Fibroblast of pulmonary artery (primary cell): Measurements from ENCODE around the gene ATP8B4.

Source experiments
- DNase-seq: peaks from one replicate; pipeline ENCODE4 v3.0.0-alpha.2; 2010; ENCODE audit warnings: low read depth
- H3K4me3 ChIP-seq: replicated peaks from 2 replicates; pipeline ENCODE4 v1.5.1; 2011; ENCODE audit warnings: low read depth, mild to moderate bottlenecking, control low read depth, low read length, moderate library complexity
- CTCF ChIP-seq: IDR thresholded peaks from 2 replicates; pipeline ENCODE4 v1.5.1; 2011; ENCODE audit warnings: mild to moderate bottlenecking, control low read depth, low read length, inconsistent platforms; ENCODE audit errors: missing control alignments

Gene ATP8B4

GRCh38 chr15:50077176-50077575 lies 41.9 kb downstream of the ATP8B4 start:
- no peak overlapping the region for H3K4me3 ChIP-seq
- no peak for TF ChIP-seq CTCF
- no peak for DNase-seq

- no peak overlapping the region for H3K4me3 ChIP-seq
- DNase-seq, result no peak
- TF ChIP-seq CTCF, result no peak
Measured at GRCh38 chr15:50075319-50075718, 43.7 kb downstream of the ATP8B4 start.

GRCh38 chr15:50071551-50072258 lies 47.3 kb downstream of the ATP8B4 start:
- no peak overlapping the region for H3K4me3 ChIP-seq
- TF ChIP-seq CTCF, result no peak
- DNase-seq, result no peak

GRCh38 chr15:50068016-50068415 lies 51.0 kb downstream of the ATP8B4 start:
- no peak for TF ChIP-seq CTCF
- H3K4me3 ChIP-seq, result no peak overlapping the region
- DNase-seq, result no peak

- no peak for DNase-seq
- no peak for TF ChIP-seq CTCF
- no peak overlapping the region for H3K4me3 ChIP-seq
Measured at GRCh38 chr15:50067254-50067653, 51.8 kb downstream of the ATP8B4 start.

GRCh38 chr15:50066666-50067065 lies 52.4 kb downstream of the ATP8B4 start:
- no peak overlapping the region for H3K4me3 ChIP-seq
- DNase-seq, result no peak
- no peak for TF ChIP-seq CTCF

GRCh38 chr15:50066202-50066601 lies 52.8 kb downstream of the ATP8B4 start:
- DNase-seq, result peak; percentile 40
- H3K4me3 ChIP-seq, result no peak overlapping the region
- TF ChIP-seq CTCF, result no peak
